ENCODE measurements around the gene COCH. TPM values are rescaled to one million over a fixed set of nuclear protein-coding genes. Genes with fewer than 3 reads are reported as not detected.

The COCH gene
- total and polyA plus RNA-seq, 10 of the 15 experiments (the other 5 are each of a cell fraction or from before 2014, with no cell fraction given) = 1.8 to 8.3 (median 5.1) TPM

- peaks cover 11% of the 10 kb centered on the region for H3K4me1 ChIP-seq (ENCODE audit: control insufficient read depth, insufficient read depth, low read length)
- ChIA-PET CTCF (interaction anchor here (1.0 to 1.2 kb wide), 3 partner anchors 16 to 209 kb away, joined by 3 read pairs; no protein-coding TSS in a partner anchor), POLR2A (interaction anchor here (0.6 kb wide), 1 partner anchor 41 kb away, joined by 3 read pairs; no protein-coding TSS in a partner anchor), SMC1A (ENCODE audit: uncharacterized antibody, unreplicated experiment) (interaction anchor here (1.0 to 1.4 kb wide), 2 partner anchors 19 to 21 kb away, joined by 3 to 4 read pairs; no protein-coding TSS in a partner anchor), RAD21 (ENCODE audit: unreplicated experiment) (no interaction called here)
- H3K4me2 ChIP-seq (ENCODE audit: control insufficient read depth, insufficient read depth) = peak overlapping the region; percentile 99
- TF ChIP-seq CEBPB (IDR thresholded peaks at IDR 0.05; ENCODE audit: borderline replicate concordance in 1 of 2, low read depth in 2 of 2, low read length in 2 of 2) = no peak
- TF ChIP-seq NR2C2 (IDR thresholded peaks at IDR 0.05; ENCODE audit: borderline replicate concordance, control insufficient read depth, insufficient read length, low read depth) = no peak
- no peak for TF ChIP-seq ASH2L (IDR thresholded peaks at IDR 0.05; ENCODE audit: borderline replicate concordance, low read depth)
- TF ChIP-seq MTA3 (IDR thresholded peaks at IDR 0.05; ENCODE audit: borderline replicate concordance, low read length) = no peak
- no peak for TF ChIP-seq NFYA (IDR thresholded peaks at IDR 0.05; ENCODE audit: borderline replicate concordance, low read depth, low read length)
- no peak for TF ChIP-seq POLR2AphosphoS5 (IDR thresholded peaks at IDR 0.05; ENCODE audit: low read length)
- no peak for TF ChIP-seq ZBTB4 (CRISPR knock-in tag; IDR thresholded peaks at IDR 0.05)
- TF ChIP-seq GABPA (IDR thresholded peaks at IDR 0.05; ENCODE audit: low read depth) = no peak
- no peak for TF ChIP-seq BRCA1 (IDR thresholded peaks at IDR 0.05; ENCODE audit: low read depth, low read length)
- no peak for TF ChIP-seq YBX1 (IDR thresholded peaks at IDR 0.05)
- TF ChIP-seq EED (IDR thresholded peaks at IDR 0.05; ENCODE audit: low read depth) = no peak
- TF ChIP-seq ZZZ3 (IDR thresholded peaks at IDR 0.05; ENCODE audit: control insufficient read depth, insufficient read length, low read depth) = no peak
- TF ChIP-seq CHD1 (IDR thresholded peaks at IDR 0.05; ENCODE audit: low read depth, low read length) = no peak
- TF ChIP-seq TARDBP (IDR thresholded peaks at IDR 0.05; ENCODE audit: borderline replicate concordance) = no peak
- TF ChIP-seq ZNF24 (IDR thresholded peaks at IDR 0.05) = no peak
- TF ChIP-seq PAX8 (IDR thresholded peaks at IDR 0.05) = no peak
- H3K4me3 ChIP-seq = peak overlapping the region; percentile 66; the same call in 1 of the 2 replicates
- H4K20me1 ChIP-seq (ENCODE audit: control insufficient read depth, insufficient read depth) = no peaks in the 10 kb centered on the region
- no TSS peak for BruUV-seq (replicated peaks)
- H2AFZ ChIP-seq (ENCODE audit: control insufficient read depth, low read depth, low read length) = peak overlapping the region; percentile 84
- no peak for FAIRE-seq
- no peaks in the 10 kb centered on the region for H3K79me2 ChIP-seq (ENCODE audit: control insufficient read depth, insufficient read depth, low read length)
- 60% methylated on average over 20 of the region's 20 CpGs for WGBS (ENCODE audit: insufficient coverage, insufficient replicate concordance, low lambda C conversion rate, missing lambda C conversion rate)
- peak overlapping the region; percentile 63 for H3K9ac ChIP-seq (ENCODE audit: control insufficient read depth, insufficient read depth, low read length)
- H3K27ac ChIP-seq (ENCODE audit: control insufficient read depth, insufficient read depth) = no peak overlapping the region
- no peaks in the 10 kb centered on the region for H3K36me3 ChIP-seq (ENCODE audit: control insufficient read depth in 2 of 2, insufficient read depth in 2 of 2, low read length in 1 of 2)
- intact Hi-C loops (cut with micrococcal nuclease; ENCODE audit: unreplicated experiment) = loop anchor here (5.0 kb wide), 1 partner anchor 161 kb away; no protein-coding TSS in a partner anchor
- no peak for ATAC-seq
- peaks cover 2 to 6% of the 10 kb centered on the region in 2 experiments; a peak in 2 of 4 replicates for H3K27me3 ChIP-seq (replicated peaks in 1 of 2; ENCODE audit: control insufficient read depth in 2 of 2, insufficient read depth in 2 of 2, low read length in 1 of 2)
- H3K9me3 ChIP-seq (replicated peaks; ENCODE audit: control insufficient read depth, insufficient read depth, low read length) = no peaks in the 10 kb centered on the region
- no peak for DNase-seq (ENCODE audit: low read depth, low spot score)
- in situ Hi-C loops (cut with MboI) = no loop called here
Measured at GRCh38 chr14:30873308-30874119, 845 bp upstream of the COCH start.

Measured in GM12878 (cell line).